K562 (cell line): ENCODE data around the gene MBP. TPM values are rescaled to one million over a fixed set of nuclear protein-coding genes. Genes with fewer than 3 reads are reported as not detected.

Source experiments
- ATAC-seq: fragments of 200-7000 bp; cut with Tn5 transposase; 3 replicates; pipeline ENCODE4 v1.9.1; 2020; ENCODE audit warnings: moderate library complexity
- BruUV-seq: library from RNA; stranded (reverse); fragments of 400-500 nt; replicated peaks from 2 replicates; lab custom pipeline; 2021; lab: Mats Ljungman, UMichigan
- CTCF ChIA-PET: fragments of 300-600 bp; formaldehyde crosslinking; extraction: SDS; loops from one replicate; lab custom pipeline; 2021; ENCODE audit warnings: low intra/inter-chr PET ratio; lab: Yijun Ruan, JAX
- POLR2A ChIA-PET: fragments of 300-600, 350-650 bp; sonication (Branson Sonifier 250); formaldehyde crosslinking; extraction: SDS; loops from one replicate; lab custom pipeline; 2021; ENCODE audit warnings: antibody characterized with exemption, inconsistent platforms; lab: Yijun Ruan, JAX
- DNase-seq, 4 experiments: peaks; one replicate each; pipeline versions ENCODE4 v3.0.0 to v3.0.0-alpha.2; 2011 to 2018; ENCODE audit warnings: low spot score in 3 of 4, mixed read lengths in 3 of 4; ENCODE audit errors: extremely low read depth in 1 of 4
- FAIRE-seq: peaks from 2 replicates; lab custom pipeline; 2011; peaks lifted over from hg19 to GRCh38; lab: Jason Lieb, UNC
- H2AFZ ChIP-seq: 2 replicates; pipeline ENCODE4 v1.6.0; 2011; ENCODE audit warnings: low read depth, low read length, control low read depth, inconsistent platforms
- H3K27ac ChIP-seq: fragments of 200-600 bp; 3 replicates; pipeline ENCODE4 v1.8.0; 2011; ENCODE audit warnings: low read depth, mild to moderate bottlenecking, control low read depth, inconsistent platforms, low read length, moderate library complexity, mixed read lengths; ENCODE audit errors: extremely low read depth
- H3K27me3 ChIP-seq, 2 experiments: fragments of 300-600 bp in 1 of 2; 2 replicates in 1 of 2; 3 replicates in 1 of 2; pipeline versions ENCODE4 v1.6.0 to v1.8.0; 2011; ENCODE audit warnings: inconsistent platforms in 2 of 2, low read length in 2 of 2, mild to moderate bottlenecking in 1 of 2, mixed read lengths in 1 of 2, moderate library complexity in 1 of 2; ENCODE audit not compliant: control insufficient read depth in 2 of 2, insufficient read depth in 2 of 2
- H3K36me3 ChIP-seq: fragments of 300-600 bp; 3 replicates; pipeline ENCODE4 v1.8.0; 2011; ENCODE audit warnings: mild to moderate bottlenecking, low read length, inconsistent platforms; ENCODE audit not compliant: control insufficient read depth, insufficient read depth
- H3K4me1 ChIP-seq, 2 experiments: fragments of 200-600 bp in 1 of 2; replicated peaks in 1 of 2; 2 replicates in 1 of 2; 3 replicates in 1 of 2; pipeline versions ENCODE4 v1.5.1 to v1.8.0; 2011; ENCODE audit warnings: inconsistent platforms in 2 of 2, low read length in 2 of 2, mild to moderate bottlenecking in 1 of 2, mixed read lengths in 1 of 2, moderate library complexity in 1 of 2; ENCODE audit not compliant: control insufficient read depth in 2 of 2, insufficient read depth in 2 of 2
- H3K4me2 ChIP-seq: 2 replicates; pipeline ENCODE4 v1.6.1; 2011; ENCODE audit warnings: low read length, control low read depth, inconsistent platforms, mixed read lengths; ENCODE audit not compliant: insufficient read depth
- H3K4me3 ChIP-seq: fragments of 200-600 bp; sonication (generic), shearing (Covaris generic); 2 replicates; pipeline ENCODE4 v1.5.1; 2016; ENCODE audit warnings: control low read depth, inconsistent platforms
- H3K79me2 ChIP-seq: fragments of 200-600 bp; 3 replicates; pipeline ENCODE4 v1.8.0; 2011; ENCODE audit warnings: low read length, inconsistent platforms; ENCODE audit not compliant: control insufficient read depth, insufficient read depth
- H3K9ac ChIP-seq, 2 experiments: 2 replicates each; pipeline versions ENCODE4 v1.6.0 to v1.6.1; 2011; ENCODE audit warnings: low read depth in 2 of 2, low read length in 2 of 2, control low read depth in 1 of 2, inconsistent platforms in 1 of 2, mild to moderate bottlenecking in 1 of 2, mixed read lengths in 1 of 2; ENCODE audit not compliant: insufficient read depth in 1 of 2
- H3K9me1 ChIP-seq: one replicate; pipeline ENCODE4 v1.6.0; 2011; ENCODE audit warnings: inconsistent platforms, mild to moderate bottlenecking, low read length, moderate library complexity; ENCODE audit not compliant: control insufficient read depth, insufficient read depth
- H3K9me3 ChIP-seq: replicated peaks from 2 replicates; pipeline ENCODE4 v1.5.1; 2011; ENCODE audit warnings: low read depth, low read length, inconsistent platforms; ENCODE audit not compliant: control insufficient read depth, insufficient read depth
- H4K20me1 ChIP-seq: replicated peaks from 2 replicates; pipeline ENCODE4 v1.6.1; 2011; ENCODE audit warnings: low read length, inconsistent platforms, mixed read lengths; ENCODE audit not compliant: control insufficient read depth, insufficient read depth
- ARID3B ChIP-seq: fragments of 250-450 bp; sonication (Bioruptor Pico); IDR thresholded peaks from 2 replicates; pipeline ENCODE4 v1.4.0; 2020; ENCODE audit warnings: borderline replicate concordance
- CHAMP1 ChIP-seq: fragments of 450-650 bp; IDR thresholded peaks from 2 replicates; pipeline ENCODE4 v1.6.1; 2016; ENCODE audit warnings: mild to moderate bottlenecking
- COPS2 ChIP-seq: fragments of 450-650 bp; conservative IDR thresholded peaks from 2 replicates; pipeline ENCODE4 v1.6.1; 2016; ENCODE audit warnings: mild to moderate bottlenecking, moderate library complexity
- EZH2 ChIP-seq: IDR thresholded peaks from 2 replicates; pipeline ENCODE4 v1.6.1; 2012; ENCODE audit warnings: low read depth, mild to moderate bottlenecking, inconsistent platforms, low read length, borderline replicate concordance
- FOSL1 ChIP-seq: fragments of 200-800 bp; sonication (Bioruptor generic); conservative IDR thresholded peaks from 2 replicates; pipeline ENCODE4 v1.6.1; 2016; ENCODE audit warnings: missing genetic modification characterization, missing compliant biosample characterization
- FOXA1 ChIP-seq: fragments of 450-650 bp; IDR thresholded peaks from 2 replicates; pipeline ENCODE4 v1.6.1; 2016; ENCODE audit warnings: mild to moderate bottlenecking, borderline replicate concordance
- MYNN ChIP-seq, 2 experiments: sonication (generic); formaldehyde crosslinking in 1 of 2; IDR thresholded peaks; 2 replicates each; pipeline versions ENCODE4 v1.5.0 to v1.6.1; 2016 to 2020; ENCODE audit warnings: antibody characterized with exemption in 1 of 2, missing genetic modification reagents in 1 of 2
- PHB2 ChIP-seq: fragments of 450-650 bp; IDR thresholded peaks from 2 replicates; pipeline ENCODE4 v1.6.1; 2017; ENCODE audit warnings: low read depth
- THRA ChIP-seq: fragments of 450-650 bp; IDR thresholded peaks from 2 replicates; pipeline ENCODE4 v1.6.1; 2017; ENCODE audit warnings: mild to moderate bottlenecking, moderate library complexity
- ZBTB9 ChIP-seq: fragments of 450-650 bp; formaldehyde crosslinking; IDR thresholded peaks from 2 replicates; pipeline ENCODE4 v1.4.0; 2020; ENCODE audit warnings: mild to moderate bottlenecking, moderate library complexity
- ZNF197 ChIP-seq: fragments of 200-800 bp; sonication (Bioruptor generic); IDR thresholded peaks from 2 replicates; pipeline ENCODE4 v1.6.1; 2016; ENCODE audit warnings: low read depth, missing genetic modification characterization, missing compliant biosample characterization
- ZNF311 ChIP-seq: fragments of 250-450 bp; sonication (Bioruptor Pico); IDR thresholded peaks from 2 replicates; pipeline ENCODE4 v1.4.0; 2020; ENCODE audit warnings: mild to moderate bottlenecking, moderate library complexity
- ZNF740 ChIP-seq, 3 experiments: fragments of 200-800 bp in 1 of 3; sonication (Bioruptor generic) in 1 of 3; sonication (generic) in 1 of 3; formaldehyde crosslinking in 1 of 3; IDR thresholded peaks; 2 replicates each; pipeline versions ENCODE4 v1.6.1 to v1.8.0; 2016 to 2022; ENCODE audit warnings: mild to moderate bottlenecking in 2 of 3, missing compliant biosample characterization in 2 of 3, missing genetic modification characterization in 2 of 3, missing genetic modification reagents in 1 of 3
- WGBS: fragments of 100-300 bp; shearing (Covaris generic); methylation state at CpG from one replicate; pipeline ENCODE4 v1.1.6; 2016; ENCODE audit warnings: low coverage, mixed read lengths; ENCODE audit not compliant: insufficient coverage; ENCODE audit errors: missing lambda C conversion rate; 5-methylcytosine and 5-hydroxymethylcytosine counted together
- in situ Hi-C: fragments of 300-500 bp; cut with MboI; formaldehyde crosslinking; loops from 4 replicates; pipeline ENCODE4 v1.15.0; 2018; ENCODE audit warnings: inconsistent platforms, mixed read lengths
- intact Hi-C: fragments of 100-400 bp; cut with micrococcal nuclease; formaldehyde crosslinking; loops from 2 replicates; pipeline ENCODE4 v1.14.2; 2022
- polyA plus RNA-seq, 8 experiments: library from polyadenylated mRNA; depleted of rRNA in 4 of 8; stranded (reverse) in 5 of 8; unstranded in 3 of 8; fragments of >200 nt; fragmentation: Nextera tagmentation in 2 of 8; fragmentation: Illumina TruSeq in 1 of 8; extraction: Ambion mirVana in 2 of 8; extraction: Trizol in 1 of 8; gene quantifications; 2 replicates each; pipeline versions ENCODE4 v1.2.1 to v1.2.3, GENCODE V29; 2011 to 2014; ENCODE audit warnings: inconsistent platforms in 1 of 8, missing spikeins in 1 of 8
- total RNA-seq, 7 experiments: library from RNA; depleted of rRNA in 6 of 7; stranded (reverse); fragments of >200 nt in 6 of 7; fragmentation: Illumina TruSeq in 2 of 7; extraction: Trizol in 2 of 7; gene quantifications; 2 replicates each; pipeline versions ENCODE4 v1.2.1 to v1.2.3, GENCODE V29; 2011 to 2021; ENCODE audit warnings: low replicate concordance in 1 of 7

The MBP gene
- total and polyA plus RNA-seq, 9 of the 15 experiments (the other 6 are each of a cell fraction or from before 2014, with no cell fraction given) = 0.09 TPM; not detected in 8

GRCh38 chr18:77014538-77014937, 118.0 kb downstream of the MBP start:
- FAIRE-seq (no peak), DNase-seq (no peak), ATAC-seq (no peak)
- intact Hi-C loops = no loop called here
- Histone ChIP-seq H4K20me1 (no peaks in the 10 kb centered on the region), H3K27me3 (peaks cover 0 to 35% of the 10 kb centered on the region in 2 experiments; a peak in 4 of 5 replicates), H3K36me3 (no peaks in the 10 kb centered on the region), H3K4me3 (no peak overlapping the region), H3K4me1 (no peaks in the 10 kb centered on the region), H3K9me1 (no peaks in the 10 kb centered on the region), H3K4me2 (no peak overlapping the region), H2AFZ (no peak overlapping the region), H3K27ac (no peak overlapping the region), H3K79me2 (no peaks in the 10 kb centered on the region), H3K9ac (no peak overlapping the region), H3K9me3 (no peaks in the 10 kb centered on the region)
- in situ Hi-C loops = no loop called here
- BruUV-seq = no TSS peak
- POLR2A ChIA-PET = no interaction called here
- CTCF ChIA-PET = no interaction called here
- 0% methylated on average over 5 of the region's 5 CpGs for WGBS
- TF ChIP-seq COPS2 (no peak), PHB2 (no peak), EZH2 (no peak), ZNF740 (CRISPR knock-in tag; IDR thresholded peaks at IDR 0.05) (no peak), ZNF740 (tag; IDR thresholded peaks at IDR 0.05) (no peak), ARID3B (CRISPR knock-in tag) (no peak), ZNF197 (CRISPR knock-in tag) (no peak), ZNF311 (CRISPR knock-in tag) (no peak), ZBTB9 (CRISPR knock-in tag) (no peak), FOXA1 (no peak), MYNN (IDR thresholded peaks at IDR 0.05) (no peak), MYNN (CRISPR knock-in tag; IDR thresholded peaks at IDR 0.05) (no peak), FOSL1 (no peak), THRA (no peak), CHAMP1 (no peak)
